Psoas muscle (tissue), 8 donors: Measurements from ENCODE around the gene TSC22D2. TPM values are rescaled to one million over a fixed set of nuclear protein-coding genes. Genes with fewer than 3 reads are reported as not detected.

Experiments
- ATAC-seq, 4 donors: fragments of 200-7000 bp; cut with Tn5 transposase; one replicate each; pipeline ENCODE4 v1.9.1; 2020; ENCODE audit warnings: moderate library complexity in 3 of 4, mild to moderate bottlenecking in 2 of 4
- DNase-seq, 2 donors: peaks; one replicate each; pipeline ENCODE4 v3.0.0-alpha.2; 2020
- H3K27ac ChIP-seq: fragments of 200-600 bp; one replicate; pipeline ENCODE4 v1.8.0; 2022
- H3K27me3 ChIP-seq, 3 donors: fragments of 200-600 bp in 1 of 3; one replicate each; pipeline versions ENCODE4 v1.6.1 to v1.8.0; 2013 to 2022; ENCODE audit warnings: low read length in 2 of 3, mild to moderate bottlenecking in 2 of 3, moderate library complexity in 1 of 3; ENCODE audit not compliant: insufficient read depth in 3 of 3
- H3K36me3 ChIP-seq, 2 donors: fragments of 200-600 bp in 1 of 2; one replicate each; pipeline versions ENCODE4 v1.6.1 to v1.8.0; 2013 to 2022; ENCODE audit warnings: low read depth in 1 of 2, mild to moderate bottlenecking in 1 of 2, moderate library complexity in 1 of 2; ENCODE audit not compliant: insufficient read depth in 1 of 2
- H3K4me1 ChIP-seq: fragments of 200-600 bp; one replicate; pipeline ENCODE4 v1.8.0; 2022
- H3K4me3 ChIP-seq: fragments of 200-600 bp; one replicate; pipeline ENCODE4 v1.8.0; 2022; ENCODE audit warnings: mild to moderate bottlenecking
- H3K9me3 ChIP-seq: fragments of 200-600 bp; one replicate; pipeline ENCODE4 v1.8.0; 2022
- CTCF ChIP-seq: fragments of 200-600 bp; IDR thresholded peaks from one replicate; pipeline ENCODE4 v1.8.0; 2022; ENCODE audit warnings: antibody characterized with exemption
- whole genome bisulfite sequencing, 3 donors: extraction: QIAGEN DNeasy Blood & Tissue Kit; methylation state at CpG; one replicate each; pipeline versions ENCODE4 v1.1.6 to v1.1.7; 2013; 5-methylcytosine and 5-hydroxymethylcytosine counted together
- intact Hi-C, 2 donors: fragments of 100-400 bp; cut with DNase I; formaldehyde crosslinking; loops; one replicate each; pipeline versions ENCODE4 v1.11.0 to v1.14.2; 2022
- polyA plus RNA-seq, 3 donors: library from polyadenylated mRNA; stranded (reverse); fragments of 200-250 nt; gene quantifications; one replicate each; pipeline ENCODE4 v1.2.3, GENCODE V29; 2013
- total RNA-seq, 4 donors: library from RNA; stranded (reverse); fragmentation: NEBNext Ultra II Directional in 2 of 4; extraction: Animal tissue kit (Norgen Biotek cat#: 25700) in 2 of 4; gene quantifications; one replicate each; pipeline versions ENCODE4 v1.2.1 to v1.2.4, GENCODE V29; 2021 to 2023
- donor health status: healthy with polysubstance abuse.
- donor health status: DM: no; HTN: no; CAD: no; lungs with moderate emphysema.
- donor health status: Bipolar disorder and iron deficiency.
- donor health status: healthy.
- donor health status: DM: yes; HTN: yes; CAD: no.
- donor health status: DM: no; HTN: no; CAD: no.
- donor health status: DM: no; HTN: no; CAD: no.
- donor health status: DM: yes; HTN: yes; CAD: no.

Gene TSC22D2
- total and polyA plus RNA-seq, 7 donors = 10.4 to 63.6 (median 29.7) TPM

DNA sequence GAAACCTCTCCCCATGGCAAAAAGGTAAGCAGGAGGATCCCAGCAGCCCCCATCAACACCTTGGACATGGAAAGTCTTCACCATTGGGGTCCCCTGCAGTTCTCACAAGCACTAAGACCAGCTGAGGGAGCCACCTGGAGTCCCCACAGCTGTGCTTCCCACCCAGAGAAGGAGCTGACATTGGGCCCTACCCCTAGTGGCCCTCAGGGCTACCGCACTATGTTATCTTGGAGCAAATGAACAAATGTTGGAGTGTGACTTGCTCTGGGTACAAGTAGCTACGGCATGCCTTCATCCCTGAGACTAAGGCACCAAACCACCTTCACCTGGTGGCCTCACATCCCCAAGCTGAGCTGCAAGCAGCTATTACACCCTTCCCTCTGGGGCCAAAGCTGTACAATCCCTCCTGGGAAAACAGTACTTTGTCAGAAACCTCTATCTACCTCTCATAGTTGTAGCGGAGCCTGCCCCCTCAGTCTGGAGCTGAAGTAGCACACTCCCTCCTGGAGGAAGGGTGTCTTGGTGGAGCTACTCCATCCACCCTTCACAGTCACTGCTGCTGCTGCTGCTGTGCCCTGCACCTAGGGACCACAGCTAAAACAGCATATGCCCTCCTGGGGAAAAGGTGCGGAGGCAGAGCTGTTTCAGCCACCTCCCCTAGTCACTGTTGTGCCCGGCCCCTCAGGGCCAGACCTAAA is 95.5 kb downstream of the TSC22D2 start:
- Histone ChIP-seq H3K9me3 (no peaks in the 10 kb centered on the region), H3K4me1 (no peaks in the 10 kb centered on the region), H3K36me3 (no peaks in the 10 kb centered on the region), H3K27ac (no peak overlapping the region), H3K4me3 (no peak overlapping the region), H3K27me3 (no peaks in the 10 kb centered on the region)
- intact Hi-C loops = no loop called here
- TF ChIP-seq CTCF = no peak
- ATAC-seq (no peak), DNase-seq (no peak)
- WGBS, 3 donors = 84 to 87% (median 87%) methylated on average over 5 of the region's 5 CpGs

DNA sequence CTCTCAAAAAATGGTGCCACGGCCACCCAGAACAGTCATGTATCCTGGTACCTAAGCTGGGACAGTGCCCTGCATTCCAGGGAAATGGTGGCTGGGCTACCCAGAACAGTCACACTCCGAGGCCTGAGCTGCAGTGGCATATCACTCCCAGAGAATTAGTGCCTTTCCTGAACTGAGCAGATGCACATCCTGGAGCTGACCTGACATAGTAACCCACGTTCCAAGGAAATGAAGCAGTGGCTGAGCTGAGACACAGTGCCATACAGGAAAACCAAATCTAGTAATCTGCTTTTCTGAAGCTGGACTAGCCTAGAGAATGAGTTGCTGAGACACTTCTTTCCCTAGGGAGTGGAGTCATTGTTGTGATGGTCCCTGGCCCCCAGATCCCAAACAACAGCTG is 96.4 kb downstream of the TSC22D2 start:
- H3K4me3 ChIP-seq = no peak overlapping the region
- H3K27ac ChIP-seq = no peak overlapping the region
- H3K4me1 ChIP-seq = no peaks in the 10 kb centered on the region
- H3K27me3 ChIP-seq = no peaks in the 10 kb centered on the region
- no peaks in the 10 kb centered on the region for H3K9me3 ChIP-seq
- ATAC-seq (no peak), DNase-seq (no peak)
- no peaks in the 10 kb centered on the region for H3K36me3 ChIP-seq
- no peak for TF ChIP-seq CTCF
- intact Hi-C loops = no loop called here
- 77 to 85% (median 79%) methylated on average over 3 of the region's 3 CpGs for WGBS, 3 donors

DNA sequence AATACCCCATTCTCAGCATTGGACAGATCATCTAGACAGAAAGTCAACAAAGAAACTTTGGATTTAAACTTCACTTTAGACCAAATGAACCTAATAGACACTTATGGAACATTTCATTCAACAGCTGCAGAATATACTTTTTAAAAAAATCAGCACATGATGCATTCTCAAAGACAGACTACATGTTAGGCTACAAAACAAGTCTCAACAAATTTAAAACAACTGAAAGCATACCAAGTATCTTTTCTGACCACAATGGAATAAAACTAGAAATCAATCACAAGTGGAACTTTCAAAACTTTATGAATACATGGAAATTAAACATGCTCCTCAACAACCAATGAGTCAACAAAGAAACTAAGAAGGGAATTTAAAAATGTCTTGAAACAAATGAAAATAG is 100.3 kb downstream of the TSC22D2 start:
- H3K9me3 ChIP-seq = no peaks in the 10 kb centered on the region
- no peak for DNase-seq
- ATAC-seq = no peak
- H3K27ac ChIP-seq = no peak overlapping the region
- H3K36me3 ChIP-seq = no peaks in the 10 kb centered on the region
- no peak overlapping the region for H3K4me3 ChIP-seq
- intact Hi-C loops = no loop called here
- H3K4me1 ChIP-seq = no peaks in the 10 kb centered on the region
- H3K27me3 ChIP-seq = no peaks in the 10 kb centered on the region
- TF ChIP-seq CTCF = no peak

- Histone ChIP-seq H3K4me1 (no peaks in the 10 kb centered on the region), H3K27ac (no peak overlapping the region), H3K9me3 (no peaks in the 10 kb centered on the region), H3K36me3 (no peaks in the 10 kb centered on the region), H3K4me3 (no peak overlapping the region), H3K27me3 (no peaks in the 10 kb centered on the region)
- intact Hi-C loops = no loop called here
- ATAC-seq = no peak
- no peak for DNase-seq
- 82 to 96% (median 93%) methylated on average over 2 of the region's 2 CpGs for WGBS, 3 donors
- no peak for TF ChIP-seq CTCF
Observed at GRCh38 chr3:150509780-150510179, 101.7 kb downstream of the TSC22D2 start.
